NCI-H1092 (cell line): Measurements from ENCODE around the gene SPPL2B.

ENCODE experiments used
- DNase-seq: peaks from one replicate; lab custom pipeline; 2025; lab: John Stamatoyannopoulos, UW

SPPL2B gene

GRCh38 chr19:2300533-2300932, 28.0 kb upstream of the SPPL2B start:
- DNase-seq: no peak

DNA sequence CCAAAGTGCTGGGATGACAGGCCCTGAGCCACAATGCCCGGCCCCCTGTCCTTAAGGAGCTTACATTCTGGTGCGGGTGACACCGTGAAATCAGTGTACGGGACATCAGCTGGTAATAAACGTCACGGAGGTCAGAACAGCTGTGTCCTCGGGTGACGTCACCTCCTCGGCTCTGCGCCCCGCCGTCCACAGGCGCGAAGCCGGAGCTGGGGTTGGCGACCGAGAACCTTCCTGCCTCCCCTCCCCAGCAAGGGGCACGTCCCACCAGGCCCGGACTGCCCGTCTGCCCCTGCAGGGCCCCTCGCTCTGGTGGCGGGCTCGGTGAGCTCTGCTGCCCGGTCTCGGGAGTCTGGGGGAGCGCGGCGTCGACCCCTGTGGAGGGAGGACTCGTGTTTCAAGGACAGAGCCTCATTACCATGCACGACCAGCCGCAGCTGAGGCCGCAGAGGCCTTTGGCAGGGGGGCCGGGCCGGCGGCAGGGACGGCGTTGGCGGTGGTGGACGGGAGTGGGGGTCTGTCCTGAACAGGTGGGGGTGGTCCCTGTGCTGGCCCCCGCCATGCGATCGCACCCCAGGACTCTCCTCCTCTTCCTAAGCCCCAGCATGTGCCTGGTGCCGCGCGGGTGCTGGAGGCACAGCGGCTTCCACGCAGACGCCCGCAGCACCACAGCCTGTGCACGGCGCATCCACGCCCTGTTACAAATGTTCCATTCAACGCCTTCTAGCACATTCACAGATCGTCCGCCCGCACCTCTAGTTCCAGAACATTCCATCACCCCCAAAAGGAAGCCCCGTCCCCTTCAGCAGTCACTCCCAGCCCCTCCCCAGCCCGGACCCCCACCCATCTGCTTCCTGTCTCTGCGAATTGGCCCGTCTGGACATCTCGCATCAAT, 25.9 kb upstream of the SPPL2B start:
- DNase-seq: no peak

GRCh38 chr19:2303211-2303798, 25.2 kb upstream of the SPPL2B start:
- no peak for DNase-seq

DNA sequence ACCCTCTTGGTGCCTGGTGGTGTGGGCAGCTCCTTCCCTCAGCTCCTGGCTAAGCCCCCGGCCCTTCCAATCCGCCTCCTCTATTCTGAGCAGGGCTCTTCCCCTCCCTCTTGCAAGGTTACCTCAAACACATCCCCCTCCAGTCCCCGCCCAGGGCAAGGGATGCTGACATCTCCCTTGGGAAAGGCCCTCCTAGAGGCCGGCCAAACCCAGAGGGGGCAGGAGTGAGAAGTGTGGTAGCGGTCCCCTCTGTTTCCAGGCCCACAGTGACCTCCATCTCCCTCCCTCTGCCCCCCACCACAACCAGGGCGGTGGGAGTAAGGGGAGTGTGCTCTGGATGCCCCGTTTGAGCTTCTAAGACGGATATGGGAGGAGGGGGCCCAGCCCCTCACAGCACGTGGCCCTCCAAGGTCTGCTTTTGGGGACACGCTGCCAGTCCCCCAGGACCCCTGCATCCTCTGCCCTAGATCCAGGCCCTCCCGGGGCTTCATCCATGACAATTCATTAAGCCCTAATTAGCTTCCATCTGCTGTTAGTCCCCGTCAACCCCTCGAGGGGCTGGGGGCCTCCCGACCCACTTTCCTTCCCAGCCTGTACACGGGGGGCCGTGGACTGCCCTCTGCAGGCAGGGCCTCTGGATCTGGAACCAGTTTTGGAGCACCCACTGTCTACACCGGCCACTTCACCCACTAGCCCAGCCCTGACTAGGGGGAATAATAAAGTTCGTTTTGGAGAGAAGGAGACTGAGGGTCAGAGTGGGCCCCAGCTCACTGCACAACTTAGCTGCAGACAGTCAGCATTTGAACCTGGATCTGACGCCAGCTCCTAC, 22.8 kb upstream of the SPPL2B start:
- DNase-seq: no peak

DNA sequence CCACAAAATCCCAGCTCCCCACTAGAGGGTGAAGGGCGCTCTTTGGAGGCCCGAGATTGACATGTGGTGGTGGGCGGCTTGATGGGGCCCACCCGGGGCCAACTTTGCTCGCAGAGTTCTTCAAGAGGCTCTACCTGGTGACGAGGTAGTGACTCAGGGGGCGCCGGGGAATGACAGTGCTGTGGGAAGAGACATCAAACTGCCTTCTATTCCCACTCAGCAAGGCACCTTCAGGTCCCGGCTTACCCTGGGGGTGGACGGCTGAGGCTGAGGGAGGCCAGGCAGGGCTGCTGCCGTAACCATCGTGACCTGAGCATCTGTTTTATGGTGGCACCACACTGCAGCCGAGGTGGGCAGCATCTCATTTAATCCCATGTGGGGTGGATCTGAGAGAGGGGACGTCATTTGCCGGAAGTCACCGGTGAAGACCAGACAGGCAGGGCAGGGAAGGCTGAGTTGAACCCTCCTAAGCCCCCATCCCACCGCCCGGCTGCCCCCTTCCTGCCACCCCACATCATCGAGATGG, 22.1 kb upstream of the SPPL2B start:
- DNase-seq: no peak

GRCh38 chr19:2306971-2307370, 21.5 kb upstream of the SPPL2B start:
- no peak for DNase-seq

DNA sequence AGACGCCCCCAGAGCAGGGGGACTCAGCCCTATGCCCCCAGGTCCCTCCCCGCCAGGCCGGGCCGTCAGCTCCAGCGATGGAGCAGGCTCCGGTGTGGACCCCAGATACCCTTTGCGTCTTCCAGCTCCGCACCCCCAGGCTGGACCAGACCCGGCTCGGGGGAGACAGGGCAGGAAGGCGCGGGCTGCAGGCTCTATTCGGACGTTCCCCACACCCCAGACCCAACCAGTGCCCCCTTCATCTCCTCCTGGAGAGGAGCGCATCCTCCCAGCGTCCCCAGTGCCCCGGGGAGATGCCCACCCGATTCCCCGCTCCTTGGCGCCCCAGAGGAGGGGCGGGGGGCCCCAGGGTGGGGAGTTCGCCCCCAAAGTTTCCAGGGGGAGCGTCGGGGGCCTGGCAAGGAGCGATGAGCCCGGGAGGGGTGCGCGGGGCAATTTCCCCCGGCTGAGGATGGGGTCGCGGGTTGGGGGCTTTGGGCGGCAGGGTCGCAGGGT, 20.9 kb upstream of the SPPL2B start:
- DNase-seq: no peak

DNA sequence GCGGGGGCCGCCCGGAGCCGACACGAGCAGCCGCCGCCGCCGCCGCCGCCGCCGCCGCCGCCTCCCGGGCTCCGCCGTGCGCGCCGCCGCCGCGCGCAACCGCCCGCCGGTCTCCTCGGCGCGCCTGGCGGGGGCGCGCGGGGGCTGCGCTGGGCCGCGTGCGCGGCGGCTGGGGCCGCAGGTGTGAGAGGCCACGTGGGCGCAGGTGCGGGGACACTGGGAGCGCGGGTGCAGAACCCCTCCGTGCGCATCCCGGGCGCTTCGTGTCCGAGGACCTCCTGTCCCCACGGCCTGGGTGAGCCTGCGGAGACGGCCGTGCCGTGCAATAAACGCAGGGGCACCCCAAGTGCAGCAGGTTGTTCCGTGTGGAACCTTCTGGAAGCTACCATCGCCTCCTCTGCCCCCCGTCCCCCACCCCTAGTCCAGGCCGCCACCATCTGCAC, 20.3 kb upstream of the SPPL2B start, which contains the start of gene LINGO3:
Gene LINGO3, minus strand, starts transcription at position 41 of the 443 bp plus-strand sequence. CDS start 16,378 bp downstream, outside the sequence.
- no peak for DNase-seq

- DNase-seq: peak; percentile 55
These were observed 18.6 kb upstream of the SPPL2B start for GRCh38 chr19:2309734-2310362.

DNA sequence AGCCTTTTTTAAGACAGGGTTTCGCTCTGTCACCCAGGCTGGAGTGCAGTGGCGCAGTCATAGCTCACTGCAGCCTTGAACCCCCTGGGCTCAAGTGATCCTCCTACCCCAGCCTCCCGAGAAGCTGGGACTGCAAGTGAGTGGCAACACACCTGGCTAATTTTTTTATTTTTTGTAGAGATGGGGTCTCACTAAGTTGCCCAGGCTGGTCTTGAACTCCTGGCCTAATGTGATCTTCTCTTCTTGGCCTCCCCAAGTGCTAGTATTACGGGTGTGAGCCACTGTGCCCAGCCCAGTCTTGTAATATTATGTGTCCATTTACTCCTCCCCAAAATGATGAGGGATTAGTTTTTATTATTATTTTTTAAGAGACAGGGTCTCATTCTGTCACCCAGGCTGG, 17.4 kb upstream of the SPPL2B start:
- DNase-seq: no peak

- no peak for DNase-seq
These were observed 15.5 kb upstream of the SPPL2B start for GRCh38 chr19:2312820-2313501.

GRCh38 chr19:2315121-2315817, 13.2 kb upstream of the SPPL2B start:
- no peak for DNase-seq

DNA sequence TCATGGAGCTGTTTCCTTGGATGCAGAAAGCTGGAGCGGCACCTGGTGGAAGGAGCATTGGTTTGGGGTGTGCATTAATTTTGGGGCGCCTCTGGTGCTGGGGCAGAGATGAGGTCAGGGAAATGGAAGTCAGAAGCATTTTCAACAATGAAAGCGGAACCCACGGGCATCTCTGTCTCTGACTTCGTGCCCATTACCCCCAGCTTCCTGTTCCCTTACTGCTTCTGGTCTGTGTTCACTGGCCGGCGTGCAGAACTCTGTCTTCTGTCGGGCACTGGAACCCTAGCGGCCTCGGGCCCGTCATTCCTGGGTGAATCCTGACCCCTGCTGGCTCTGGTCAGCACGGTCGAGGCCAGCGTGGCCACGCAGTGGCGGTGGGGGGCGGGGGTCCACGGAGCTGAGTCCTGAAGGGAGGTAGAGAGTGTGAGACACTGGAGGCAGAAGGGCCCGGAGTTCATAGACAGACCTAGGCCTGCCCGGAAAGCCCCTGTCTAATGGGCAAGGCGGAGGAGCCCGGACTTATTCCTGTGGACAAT, 12.6 kb upstream of the SPPL2B start:
- DNase-seq: no peak

DNA sequence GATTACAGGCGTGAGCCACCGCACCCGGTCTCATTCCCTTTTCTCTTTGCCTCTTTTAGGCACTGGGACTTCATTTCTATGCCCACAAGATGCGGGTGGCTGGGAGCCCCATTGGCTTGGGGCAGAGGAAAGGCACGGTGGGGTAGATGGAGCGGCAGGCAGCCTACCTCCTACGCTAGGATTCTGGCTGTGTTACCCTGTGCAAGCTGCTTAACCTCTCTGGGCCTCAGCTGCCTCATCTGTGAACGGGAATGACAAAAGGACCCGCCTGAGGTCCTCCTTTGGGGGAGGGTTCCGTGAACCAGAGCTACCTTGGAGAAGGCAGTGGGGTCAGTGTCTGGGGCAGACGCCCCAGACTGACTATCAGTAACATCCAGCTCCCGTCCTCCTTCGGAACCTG, 11.2 kb upstream of the SPPL2B start:
- no peak for DNase-seq

DNA sequence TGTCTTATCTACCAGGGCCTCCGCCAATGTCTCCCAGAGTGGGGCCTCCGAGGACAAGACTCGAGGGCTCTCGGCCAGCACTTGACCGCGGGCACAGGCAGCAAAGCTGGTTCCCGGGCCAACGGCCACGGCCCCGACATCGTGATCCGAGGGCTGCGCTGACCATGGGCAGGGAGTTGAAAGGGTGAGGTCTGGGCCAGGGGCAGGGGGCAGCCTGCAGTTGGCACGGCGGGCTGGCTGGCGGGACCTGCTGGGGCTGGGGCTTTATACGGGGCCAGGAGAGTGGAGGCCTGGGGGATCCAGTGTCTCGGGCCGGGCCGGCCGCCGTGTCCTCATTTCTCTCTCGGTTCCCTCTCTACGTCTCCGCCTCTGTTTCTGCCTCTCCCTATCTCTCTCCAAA, 10.7 kb upstream of the SPPL2B start:
- no peak for DNase-seq

DNA sequence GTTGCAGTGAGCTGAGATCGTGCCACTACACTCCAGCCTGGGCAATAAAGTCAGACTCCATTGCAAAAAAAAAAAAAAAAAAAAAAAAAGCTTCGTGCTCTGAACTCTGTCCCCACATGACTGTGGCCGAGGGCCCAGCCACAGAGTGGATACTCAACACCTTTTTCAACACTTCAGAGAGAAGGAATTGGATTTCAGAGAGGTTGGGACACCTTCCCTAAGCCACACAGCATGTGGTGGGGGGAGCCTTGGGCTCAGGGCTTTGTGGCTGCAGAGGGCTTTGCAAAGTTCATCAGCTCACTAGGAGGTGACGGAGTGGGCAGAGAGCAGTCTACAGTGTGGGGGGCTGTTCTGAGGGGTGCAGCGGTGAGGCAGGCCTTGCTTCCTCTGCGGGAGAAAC, 9.6 kb upstream of the SPPL2B start:
- DNase-seq: no peak

- DNase-seq: no peak
These were observed 8.9 kb upstream of the SPPL2B start for GRCh38 chr19:2319551-2319950.

GRCh38 chr19:2320049-2320448, 8.4 kb upstream of the SPPL2B start:
- no peak for DNase-seq

GRCh38 chr19:2320939-2321338, 7.5 kb upstream of the SPPL2B start:
- DNase-seq: no peak
